ENCODE measurements around the gene U2AF2.

U2AF2 gene

DNA sequence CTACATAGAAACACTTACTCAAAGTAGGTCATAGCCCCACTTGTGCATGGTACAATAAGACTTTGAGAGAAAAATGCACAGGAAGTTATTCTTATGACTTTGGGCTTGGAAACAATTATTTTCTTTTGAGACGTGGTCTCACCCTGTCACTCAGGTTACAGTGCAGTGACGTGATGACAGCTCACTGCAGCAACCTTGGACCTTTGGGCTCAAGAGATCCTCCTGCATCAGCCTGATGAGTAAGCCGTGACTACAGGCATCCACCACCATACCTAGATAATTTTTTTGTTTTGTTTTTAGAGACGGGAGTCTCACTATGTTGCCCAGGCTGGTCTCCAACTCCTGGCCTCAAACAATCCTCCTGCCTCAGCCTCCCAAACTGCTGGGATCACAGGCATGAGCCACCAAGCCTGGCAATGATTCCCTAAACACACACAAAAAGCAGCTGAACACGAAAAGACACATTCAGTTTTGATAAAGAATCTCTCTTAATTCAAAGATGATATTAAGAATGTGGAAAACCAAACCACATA lies 65.4 kb downstream of the U2AF2 start:
- DNase-seq, result no peak

DNA sequence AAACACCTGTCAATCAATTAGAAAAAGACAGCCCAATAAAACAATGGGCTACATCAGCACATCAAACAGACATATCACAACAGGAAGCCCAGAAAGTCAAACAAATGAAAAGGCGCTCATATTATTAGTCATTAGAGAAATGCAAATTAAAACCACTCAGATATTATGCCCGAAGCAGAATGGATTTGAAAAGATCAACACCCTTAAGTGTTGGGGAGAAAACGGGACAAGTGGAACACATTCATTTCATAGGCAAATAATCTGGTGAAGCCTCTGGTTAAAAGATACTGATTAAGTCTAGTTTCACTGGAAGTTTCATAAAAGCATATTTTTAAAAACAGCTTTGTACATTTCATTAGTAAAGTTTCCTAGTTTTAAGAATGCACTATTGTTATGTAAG lies 66.0 kb downstream of the U2AF2 start:
- no peak for DNase-seq

DNA sequence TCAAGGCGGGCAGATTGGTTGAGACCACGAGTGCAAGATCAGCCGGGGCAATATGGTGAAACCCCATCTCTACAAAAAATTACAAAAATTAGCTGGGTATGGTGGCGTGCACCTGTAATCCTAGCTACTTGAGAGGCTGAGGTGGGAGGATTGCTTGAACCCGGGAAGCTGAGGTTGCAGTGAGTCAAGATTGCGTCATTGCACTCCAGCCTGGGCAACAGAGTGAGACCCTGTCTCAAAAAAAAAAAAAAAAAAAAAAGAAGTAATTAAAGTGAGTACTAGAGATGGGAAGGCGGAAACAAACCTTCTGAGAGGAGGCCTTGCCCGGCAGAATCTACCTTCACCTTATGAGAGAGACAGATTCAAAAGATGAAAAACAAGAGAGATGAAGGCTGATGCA lies 68.7 kb downstream of the U2AF2 start:
- no peak for DNase-seq

Measured in activated CD4-positive, CD25-positive, alpha-beta regulatory T cell treated with anti-CD3 and anti-CD28 coated beads, Interleukin-2, amount 50 U/mL, for 72 hours (primary cell).